GM11168 (cell line): ENCODE results near the gene KSR2.

ENCODE experiments used
- in situ Hi-C: fragments of 300-500 bp; cut with MboI; formaldehyde crosslinking; loops from one replicate; pipeline ENCODE4 v1.12.0; 2022; ENCODE audit warnings: low sequenced_read_pairs; ENCODE audit not compliant: unreplicated experiment

Gene KSR2

GRCh38 chr12:117404940-117405339, 563.9 kb downstream of the KSR2 start:
- in situ Hi-C loops: no loop called here

DNA sequence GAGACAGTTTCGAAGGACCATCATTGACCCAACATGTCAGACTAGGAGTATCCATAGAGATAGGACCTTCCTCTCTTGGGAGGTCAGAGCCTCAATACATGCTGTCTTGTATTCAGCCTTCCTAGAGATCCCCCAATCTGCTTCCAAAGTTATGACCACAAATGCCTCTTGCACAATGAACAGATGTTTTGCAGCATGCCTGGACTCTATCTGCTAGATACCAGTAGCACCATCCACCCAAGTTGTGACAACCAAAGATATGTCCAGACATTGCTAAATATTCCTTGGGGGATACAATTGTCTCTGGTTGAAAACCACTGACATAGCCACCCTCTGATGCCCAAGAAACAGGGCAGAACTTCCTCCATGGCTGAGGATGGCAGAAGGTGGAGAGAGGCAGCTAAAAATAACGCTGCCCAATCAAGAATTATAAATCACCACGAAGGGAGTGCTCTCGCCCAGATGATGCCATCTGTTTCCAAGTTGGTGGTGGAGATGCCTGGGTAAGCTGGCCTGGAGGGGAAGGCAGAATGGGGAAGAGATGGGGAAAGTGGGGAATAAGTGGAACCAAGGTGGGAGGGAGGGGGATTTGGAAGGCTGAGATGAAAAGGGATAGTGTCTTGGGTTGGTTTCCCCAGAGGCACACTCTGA, 564.5 kb downstream of the KSR2 start:
- in situ Hi-C loops: no loop called here

GRCh38 chr12:117403586-117404139, 565.1 kb downstream of the KSR2 start:
- in situ Hi-C loops: no loop called here
